K562 (cell line): ENCODE measurements around the gene SPAG4. TPM values are rescaled to one million over a fixed set of nuclear protein-coding genes. Genes with fewer than 3 reads are reported as not detected.

Experiments
- ATAC-seq: fragments of 200-7000 bp; cut with Tn5 transposase; 3 replicates; pipeline ENCODE4 v1.9.1; 2020; ENCODE audit warnings: moderate library complexity
- BruUV-seq: library from RNA; stranded (reverse); fragments of 400-500 nt; replicated peaks from 2 replicates; lab custom pipeline; 2021; lab: Mats Ljungman, UMichigan
- CTCF ChIA-PET: fragments of 300-600 bp; formaldehyde crosslinking; extraction: SDS; loops from one replicate; lab custom pipeline; 2021; ENCODE audit warnings: low intra/inter-chr PET ratio; lab: Yijun Ruan, JAX
- POLR2A ChIA-PET: fragments of 300-600, 350-650 bp; sonication (Branson Sonifier 250); formaldehyde crosslinking; extraction: SDS; loops from one replicate; lab custom pipeline; 2021; ENCODE audit warnings: antibody characterized with exemption, inconsistent platforms; lab: Yijun Ruan, JAX
- DNase-seq, 4 experiments: peaks; one replicate each; pipeline versions ENCODE4 v3.0.0 to v3.0.0-alpha.2; 2011 to 2018; ENCODE audit warnings: low spot score in 3 of 4, mixed read lengths in 3 of 4; ENCODE audit errors: extremely low read depth in 1 of 4
- FAIRE-seq: peaks from 2 replicates; lab custom pipeline; 2011; peaks lifted over from hg19 to GRCh38; lab: Jason Lieb, UNC
- H2AFZ ChIP-seq: 2 replicates; pipeline ENCODE4 v1.6.0; 2011; ENCODE audit warnings: low read depth, low read length, control low read depth, inconsistent platforms
- H3K27ac ChIP-seq: fragments of 200-600 bp; 3 replicates; pipeline ENCODE4 v1.8.0; 2011; ENCODE audit warnings: low read depth, mild to moderate bottlenecking, control low read depth, inconsistent platforms, low read length, moderate library complexity, mixed read lengths; ENCODE audit errors: extremely low read depth
- H3K27me3 ChIP-seq, 2 experiments: fragments of 300-600 bp in 1 of 2; 2 replicates in 1 of 2; 3 replicates in 1 of 2; pipeline versions ENCODE4 v1.6.0 to v1.8.0; 2011; ENCODE audit warnings: inconsistent platforms in 2 of 2, low read length in 2 of 2, mild to moderate bottlenecking in 1 of 2, mixed read lengths in 1 of 2, moderate library complexity in 1 of 2; ENCODE audit not compliant: control insufficient read depth in 2 of 2, insufficient read depth in 2 of 2
- H3K36me3 ChIP-seq: fragments of 300-600 bp; 3 replicates; pipeline ENCODE4 v1.8.0; 2011; ENCODE audit warnings: mild to moderate bottlenecking, low read length, inconsistent platforms; ENCODE audit not compliant: control insufficient read depth, insufficient read depth
- H3K4me1 ChIP-seq, 2 experiments: fragments of 200-600 bp in 1 of 2; replicated peaks in 1 of 2; 2 replicates in 1 of 2; 3 replicates in 1 of 2; pipeline versions ENCODE4 v1.5.1 to v1.8.0; 2011; ENCODE audit warnings: inconsistent platforms in 2 of 2, low read length in 2 of 2, mild to moderate bottlenecking in 1 of 2, mixed read lengths in 1 of 2, moderate library complexity in 1 of 2; ENCODE audit not compliant: control insufficient read depth in 2 of 2, insufficient read depth in 2 of 2
- H3K4me2 ChIP-seq: 2 replicates; pipeline ENCODE4 v1.6.1; 2011; ENCODE audit warnings: low read length, control low read depth, inconsistent platforms, mixed read lengths; ENCODE audit not compliant: insufficient read depth
- H3K4me3 ChIP-seq: fragments of 200-600 bp; sonication (generic), shearing (Covaris generic); 2 replicates; pipeline ENCODE4 v1.5.1; 2016; ENCODE audit warnings: control low read depth, inconsistent platforms
- H3K79me2 ChIP-seq: fragments of 200-600 bp; 3 replicates; pipeline ENCODE4 v1.8.0; 2011; ENCODE audit warnings: low read length, inconsistent platforms; ENCODE audit not compliant: control insufficient read depth, insufficient read depth
- H3K9ac ChIP-seq, 2 experiments: 2 replicates each; pipeline versions ENCODE4 v1.6.0 to v1.6.1; 2011; ENCODE audit warnings: low read depth in 2 of 2, low read length in 2 of 2, control low read depth in 1 of 2, inconsistent platforms in 1 of 2, mild to moderate bottlenecking in 1 of 2, mixed read lengths in 1 of 2; ENCODE audit not compliant: insufficient read depth in 1 of 2
- H3K9me1 ChIP-seq: one replicate; pipeline ENCODE4 v1.6.0; 2011; ENCODE audit warnings: inconsistent platforms, mild to moderate bottlenecking, low read length, moderate library complexity; ENCODE audit not compliant: control insufficient read depth, insufficient read depth
- H3K9me3 ChIP-seq: replicated peaks from 2 replicates; pipeline ENCODE4 v1.5.1; 2011; ENCODE audit warnings: low read depth, low read length, inconsistent platforms; ENCODE audit not compliant: control insufficient read depth, insufficient read depth
- H4K20me1 ChIP-seq: replicated peaks from 2 replicates; pipeline ENCODE4 v1.6.1; 2011; ENCODE audit warnings: low read length, inconsistent platforms, mixed read lengths; ENCODE audit not compliant: control insufficient read depth, insufficient read depth
- BCLAF1 ChIP-seq, 2 experiments: fragments of 450-650 bp in 1 of 2; IDR thresholded peaks; 2 replicates each; pipeline ENCODE4 v1.6.1; 2011 to 2017; ENCODE audit warnings: low read depth in 2 of 2, antibody characterized with exemption in 1 of 2, borderline replicate concordance in 1 of 2, low read length in 1 of 2, mild to moderate bottlenecking in 1 of 2, mixed read lengths in 1 of 2; ENCODE audit not compliant: control insufficient read depth in 1 of 2
- C11orf30 ChIP-seq: fragments of 450-650 bp; IDR thresholded peaks from 2 replicates; pipeline ENCODE4 v1.6.1; 2016; ENCODE audit warnings: low read depth, mild to moderate bottlenecking
- FOXP4 ChIP-seq: sonication (generic); formaldehyde crosslinking; IDR thresholded peaks from 2 replicates; pipeline ENCODE4 v1.8.0; 2022; ENCODE audit warnings: mild to moderate bottlenecking, missing genetic modification reagents, borderline replicate concordance
- GABPB1 ChIP-seq: sonication (generic); formaldehyde crosslinking; IDR thresholded peaks from 2 replicates; pipeline ENCODE4 v1.8.0; 2022; ENCODE audit warnings: mild to moderate bottlenecking, missing genetic modification reagents
- GATAD2B ChIP-seq: fragments of 450-650 bp; IDR thresholded peaks from 2 replicates; pipeline ENCODE4 v1.6.1; 2017; ENCODE audit warnings: mild to moderate bottlenecking, borderline replicate concordance
- HMG20A ChIP-seq: fragments of 450-650 bp; formaldehyde crosslinking; conservative IDR thresholded peaks from 2 replicates; pipeline ENCODE4 v1.4.0; 2020; ENCODE audit warnings: mild to moderate bottlenecking, mixed read lengths
- IFI16 ChIP-seq: fragments of 250-450 bp; sonication (Bioruptor Pico); IDR thresholded peaks from 2 replicates; pipeline ENCODE4 v2.1.2; 2022; ENCODE audit warnings: mild to moderate bottlenecking, inconsistent platforms
- L3MBTL2 ChIP-seq: fragments of 450-650 bp; IDR thresholded peaks from 2 replicates; pipeline ENCODE4 v1.6.1; 2016; ENCODE audit warnings: mild to moderate bottlenecking, moderate library complexity
- MECOM ChIP-seq: fragments of 250-450 bp; sonication (Bioruptor Pico); IDR thresholded peaks from 2 replicates; pipeline ENCODE4 v1.8.0; 2022; ENCODE audit warnings: inconsistent platforms
- MEF2D ChIP-seq: conservative IDR thresholded peaks from 2 replicates; pipeline ENCODE4 v1.6.1; 2016; ENCODE audit warnings: low read depth, missing genetic modification characterization, missing compliant biosample characterization
- MXI1 ChIP-seq: IDR thresholded peaks from 2 replicates; pipeline ENCODE4 v1.6.1; 2011; ENCODE audit warnings: low read depth, mild to moderate bottlenecking, improper control_type of control experiment, low read length
- RAD51 ChIP-seq: fragments of 450-650 bp; IDR thresholded peaks from 2 replicates; pipeline ENCODE4 v1.7.1; 2016; ENCODE audit warnings: low read depth, mild to moderate bottlenecking, borderline replicate concordance
- RBM39 ChIP-seq: fragments of 200-400 bp; formaldehyde crosslinking; optimal IDR thresholded peaks from 2 replicates; pipeline ENCODE3; 2018; ENCODE audit warnings: low read depth, low read length
- STAT5B ChIP-seq: fragments of 250-450 bp; sonication (Bioruptor Pico); IDR thresholded peaks from 2 replicates; pipeline ENCODE4 v1.8.0; 2021; ENCODE audit warnings: mild to moderate bottlenecking, inconsistent platforms
- ZNF436 ChIP-seq: fragments of 250-450, 450-650 bp; sonication (Bioruptor Pico); formaldehyde crosslinking; IDR thresholded peaks from 2 replicates; pipeline ENCODE4 v1.7.0; 2020; ENCODE audit warnings: mild to moderate bottlenecking
- ZNF717 ChIP-seq: fragments of 250-450 bp; sonication (Bioruptor Pico); IDR thresholded peaks from 2 replicates; pipeline ENCODE4 v1.5.0; 2021
- WGBS: fragments of 100-300 bp; shearing (Covaris generic); methylation state at CpG from one replicate; pipeline ENCODE4 v1.1.6; 2016; ENCODE audit warnings: low coverage, mixed read lengths; ENCODE audit not compliant: insufficient coverage; ENCODE audit errors: missing lambda C conversion rate; 5-methylcytosine and 5-hydroxymethylcytosine counted together
- in situ Hi-C: fragments of 300-500 bp; cut with MboI; formaldehyde crosslinking; loops from 4 replicates; pipeline ENCODE4 v1.15.0; 2018; ENCODE audit warnings: inconsistent platforms, mixed read lengths
- intact Hi-C: fragments of 100-400 bp; cut with micrococcal nuclease; formaldehyde crosslinking; loops from 2 replicates; pipeline ENCODE4 v1.14.2; 2022
- polyA plus RNA-seq, 8 experiments: library from polyadenylated mRNA; depleted of rRNA in 4 of 8; stranded (reverse) in 5 of 8; unstranded in 3 of 8; fragments of >200 nt; fragmentation: Nextera tagmentation in 2 of 8; fragmentation: Illumina TruSeq in 1 of 8; extraction: Ambion mirVana in 2 of 8; extraction: Trizol in 1 of 8; gene quantifications; 2 replicates each; pipeline versions ENCODE4 v1.2.1 to v1.2.3, GENCODE V29; 2011 to 2014; ENCODE audit warnings: inconsistent platforms in 1 of 8, missing spikeins in 1 of 8
- total RNA-seq, 7 experiments: library from RNA; depleted of rRNA in 6 of 7; stranded (reverse); fragments of >200 nt in 6 of 7; fragmentation: Illumina TruSeq in 2 of 7; extraction: Trizol in 2 of 7; gene quantifications; 2 replicates each; pipeline versions ENCODE4 v1.2.1 to v1.2.3, GENCODE V29; 2011 to 2021; ENCODE audit warnings: low replicate concordance in 1 of 7
- TF ChIP-seq, protein P1 (sequence below), 2 experiments: fragments of 250-450 bp in 1 of 2; fragments of 450-650 bp in 1 of 2; sonication (Bioruptor Pico) in 1 of 2; IDR thresholded peaks; 2 replicates each; pipeline versions ENCODE4 v1.6.1 to v1.8.0; 2016 to 2021; ENCODE audit warnings: mild to moderate bottlenecking in 2 of 2, moderate library complexity in 2 of 2, missing compliant biosample characterization in 1 of 2, missing genetic modification characterization in 1 of 2

SPAG4 gene
- total and polyA plus RNA-seq, 9 of the 15 experiments (the other 6 are each of a cell fraction or from before 2014, with no cell fraction given) = 1.6 to 11.4 (median 4.6) TPM

DNA sequence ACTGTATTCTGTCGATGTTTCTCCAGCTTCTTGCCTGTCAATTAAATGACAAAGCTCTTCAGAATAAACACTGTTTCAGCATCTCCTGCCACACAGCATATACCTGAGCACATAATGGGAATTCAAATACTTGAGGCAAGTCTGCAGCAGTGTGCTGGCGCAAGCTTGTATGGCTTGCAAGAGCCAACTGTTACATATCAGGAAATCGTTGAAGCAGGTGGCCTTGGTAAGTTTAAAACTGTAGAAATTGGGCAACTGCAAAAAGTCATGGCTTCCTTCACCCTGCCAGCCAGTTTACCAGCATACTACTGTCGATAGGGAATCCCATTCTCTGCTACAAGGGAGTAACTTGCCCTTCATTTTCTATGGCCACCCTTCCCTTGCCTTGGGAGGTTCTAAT, 26.1 kb downstream of the SPAG4 start (continued):
- no peak for TF ChIP-seq ZNF717 (CRISPR knock-in tag)
- TF ChIP-seq, all 486 proteins: peak for 0

DNA sequence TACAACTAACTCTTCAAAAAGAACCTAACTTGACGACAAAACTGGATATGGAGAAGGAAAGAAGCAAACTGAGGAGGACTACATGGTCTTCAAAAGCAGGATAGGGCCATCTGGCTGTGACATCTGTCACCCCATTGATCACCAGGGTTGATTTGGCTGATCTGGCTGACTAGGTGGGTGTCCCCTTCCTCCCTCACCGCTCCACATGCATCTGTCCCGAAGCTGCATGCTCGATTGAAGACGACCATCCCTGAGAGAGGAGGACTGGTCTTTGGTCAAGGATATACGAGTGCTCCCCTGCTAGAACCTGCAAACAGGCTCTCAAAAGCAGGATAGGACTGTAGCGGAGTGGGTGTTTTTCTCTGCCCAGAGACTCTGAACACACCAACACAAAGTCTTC, 27.4 kb downstream of the SPAG4 start:
- BruUV-seq = no TSS peak
- Histone ChIP-seq H3K27me3 (no peaks in the 10 kb centered on the region), H3K4me1 (peaks cover 0 to 2% of the 10 kb centered on the region in 2 experiments; a peak in 1 of 5 replicates), H3K4me2 (no peak overlapping the region), H3K9me1 (no peaks in the 10 kb centered on the region), H3K9ac (no peak overlapping the region), H3K4me3 (no peak overlapping the region), H2AFZ (no peak overlapping the region), H3K79me2 (peaks cover 46% of the 10 kb centered on the region; the same call in 2 of the 3 replicates), H3K9me3 (no peaks in the 10 kb centered on the region), H3K36me3 (peaks cover 3% of the 10 kb centered on the region; the same call in 1 of the 3 replicates), H3K27ac (no peak overlapping the region), H4K20me1 (peaks cover 5% of the 10 kb centered on the region)
- in situ Hi-C loops (no loop called here), intact Hi-C loops (no loop called here)
- CTCF ChIA-PET = no interaction called here
- DNase-seq (no peak), ATAC-seq (no peak), FAIRE-seq (no peak)
- TF ChIP-seq GABPB1 (CRISPR knock-in tag) = no peak
- TF ChIP-seq FOXP4 (CRISPR knock-in tag) = no peak
- no peak for TF ChIP-seq MECOM (CRISPR knock-in tag)
- TF ChIP-seq, protein P1, sequence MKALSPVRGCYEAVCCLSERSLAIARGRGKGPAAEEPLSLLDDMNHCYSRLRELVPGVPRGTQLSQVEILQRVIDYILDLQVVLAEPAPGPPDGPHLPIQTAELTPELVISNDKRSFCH (CRISPR knock-in tag; IDR thresholded peaks at IDR 0.05) = no peak
- TF ChIP-seq, protein P1 (tag; IDR thresholded peaks at IDR 0.05) = no peak
- TF ChIP-seq ZNF436 (CRISPR knock-in tag) = no peak
- TF ChIP-seq IFI16 (CRISPR knock-in tag) = no peak
- no peak for TF ChIP-seq STAT5B (CRISPR knock-in tag)
- TF ChIP-seq MXI1 = no peak
- no peak for TF ChIP-seq HMG20A (CRISPR knock-in tag)
- no peak for TF ChIP-seq C11orf30
- TF ChIP-seq MEF2D (tag) = no peak
- no peak for TF ChIP-seq RBM39
- TF ChIP-seq L3MBTL2 = no peak
- TF ChIP-seq GATAD2B = no peak
- TF ChIP-seq RAD51 = no peak
- no peak for TF ChIP-seq BCLAF1 (IDR thresholded peaks at IDR 0.05; ENCODE audit: borderline replicate concordance in 1 of 2, control insufficient read depth in 1 of 2, low read depth in 2 of 2, low read length in 1 of 2)
- 59% methylated on average over 7 of the region's 7 CpGs for WGBS
- POLR2A ChIA-PET = interaction anchor here (0.6 to 2.7 kb wide), 5 partner anchors 9 to 185 kb away, joined by 3 to 11 read pairs (median 3); no protein-coding TSS in a partner anchor
